HCT116 (cell line): ENCODE measurements around the gene LHX2. TPM values are rescaled to one million over a fixed set of nuclear protein-coding genes. Genes with fewer than 3 reads are reported as not detected.

Experiments
- ATAC-seq: fragments of 200-7000 bp; cut with Tn5 transposase; 2 replicates; pipeline ENCODE4 v1.9.1; 2020; ENCODE audit warnings: mild to moderate bottlenecking, moderate library complexity
- BruUV-seq: library from RNA; stranded (reverse); fragments of 400-500 nt; replicated peaks from 2 replicates; lab custom pipeline; 2021; lab: Mats Ljungman, UMichigan
- CTCF ChIA-PET: fragments of 300-600 bp; sonication (Branson Sonifier 250); formaldehyde crosslinking; loops from one replicate; lab custom pipeline; 2021; ENCODE audit warnings: antibody characterized with exemption; lab: Charles Lee
- POLR2A ChIA-PET: fragments of 300-600, 350-600 bp; sonication (Branson Sonifier 250); formaldehyde crosslinking; loops from one replicate; lab custom pipeline; 2021; ENCODE audit warnings: antibody characterized with exemption; lab: Charles Lee
- RAD21 ChIA-PET, 2 experiments: fragments of 300-600 bp; sonication (Branson Sonifier 250); formaldehyde crosslinking; loops; one replicate each; lab custom pipeline; 2023; ENCODE audit warnings: low total read pairs in 2 of 2; ENCODE audit not compliant: uncharacterized antibody in 2 of 2, unreplicated experiment in 2 of 2, low non-redundant PET in 1 of 2; lab: Charles Lee
- DNase-seq: peaks from one replicate; pipeline ENCODE4 v3.0.0-alpha.2; 2010; ENCODE audit warnings: low read depth, low spot score
- H2AFZ ChIP-seq: fragments of 200-600 bp; shearing (Covaris generic), sonication (generic); 2 replicates; pipeline ENCODE4 v1.6.1; 2017; ENCODE audit warnings: low read depth, mixed run types, mixed read lengths, antibody characterized with exemption, low read length; ENCODE audit not compliant: poor library complexity, severe bottlenecking
- H3K27ac ChIP-seq: 2 replicates; pipeline ENCODE4 v1.5.1; 2012; ENCODE audit warnings: low read depth, low read length
- H3K27me3 ChIP-seq: fragments of 200-600 bp; sonication (generic); 2 replicates; pipeline ENCODE4 v1.6.1; 2016; ENCODE audit warnings: mixed run types, low read length, mixed read lengths; ENCODE audit not compliant: insufficient read depth
- H3K36me3 ChIP-seq, 2 experiments: fragments of 200-500 bp in 1 of 2; fragments of 200-600 bp in 1 of 2; sonication (Bioruptor generic) in 1 of 2; sonication (generic) in 1 of 2; 2 replicates each; pipeline versions ENCODE4 v1.5.1 to v1.6.1; 2014 to 2016; ENCODE audit warnings: low read length in 2 of 2, inconsistent platforms in 1 of 2, mixed read lengths in 1 of 2, mixed run types in 1 of 2; ENCODE audit not compliant: insufficient read depth in 2 of 2, control insufficient read depth in 1 of 2
- H3K4me1 ChIP-seq, 2 experiments: fragments of 200-600 bp in 1 of 2; sonication (generic) in 1 of 2; 2 replicates each; pipeline versions ENCODE4 v1.5.1 to v1.6.1; 2012 to 2017; ENCODE audit warnings: low read length in 2 of 2, inconsistent platforms in 1 of 2, mild to moderate bottlenecking in 1 of 2, mixed read lengths in 1 of 2, mixed run types in 1 of 2, moderate library complexity in 1 of 2; ENCODE audit not compliant: insufficient read depth in 2 of 2, control insufficient read depth in 1 of 2
- H3K4me2 ChIP-seq: fragments of 200-600 bp; sonication (generic); 2 replicates; pipeline ENCODE4 v1.6.1; 2017; ENCODE audit warnings: mixed run types, low read length, mixed read lengths
- H3K4me3 ChIP-seq, 2 experiments: fragments of 200-600 bp in 1 of 2; sonication (generic) in 1 of 2; replicated peaks in 1 of 2; 2 replicates each; pipeline ENCODE4 v1.5.1; 2011 to 2016; ENCODE audit warnings: low read length in 2 of 2, control low read depth in 1 of 2, low read depth in 1 of 2, mild to moderate bottlenecking in 1 of 2, mixed read lengths in 1 of 2, mixed run types in 1 of 2
- H3K79me2 ChIP-seq: fragments of 200-600 bp; sonication (generic); 2 replicates; pipeline ENCODE4 v1.6.1; 2017; ENCODE audit warnings: mild to moderate bottlenecking, mixed run types, low read length, moderate library complexity, mixed read lengths; ENCODE audit not compliant: insufficient read depth
- H3K9ac ChIP-seq: fragments of 200-600 bp; sonication (generic); 2 replicates; pipeline ENCODE4 v1.6.1; 2016; ENCODE audit warnings: low read length, mixed read lengths
- H3K9me2 ChIP-seq: fragments of 200-600 bp; sonication (generic), shearing (Covaris generic); 2 replicates; pipeline ENCODE4 v1.6.1; 2017; ENCODE audit warnings: mixed run types, mild to moderate bottlenecking, moderate library complexity; ENCODE audit not compliant: insufficient read depth
- H3K9me3 ChIP-seq, 2 experiments: fragments of 200-500 bp in 1 of 2; fragments of 200-600 bp in 1 of 2; sonication (Bioruptor generic) in 1 of 2; sonication (generic) in 1 of 2; 2 replicates each; pipeline ENCODE4 v1.6.1; 2014 to 2017; ENCODE audit warnings: low read length in 2 of 2, mixed read lengths in 2 of 2, inconsistent platforms in 1 of 2, low read depth in 1 of 2, mild to moderate bottlenecking in 1 of 2, mixed run types in 1 of 2, moderate library complexity in 1 of 2; ENCODE audit not compliant: control insufficient read depth in 1 of 2, insufficient read depth in 1 of 2
- H4K20me1 ChIP-seq: fragments of 200-600 bp; sonication (generic), shearing (Covaris generic); 2 replicates; pipeline ENCODE4 v1.6.1; 2017; ENCODE audit warnings: mixed run types, mild to moderate bottlenecking, moderate library complexity; ENCODE audit not compliant: insufficient read depth
- CBX3 ChIP-seq: IDR thresholded peaks from 2 replicates; pipeline ENCODE4 v1.6.1; 2012; ENCODE audit warnings: low read depth
- ELF1 ChIP-seq: IDR thresholded peaks from 2 replicates; pipeline ENCODE4 v1.6.1; 2012; ENCODE audit warnings: low read depth, borderline replicate concordance
- EZH2 ChIP-seq: fragments of 200-600 bp; sonication (generic); IDR thresholded peaks from 2 replicates; pipeline ENCODE4 v1.6.1; 2017; ENCODE audit warnings: antibody characterized with exemption, mixed run types
- EZH2phosphoT487 ChIP-seq: fragments of 200-600 bp; IDR thresholded peaks from 2 replicates; pipeline ENCODE4 v1.6.1; 2018; ENCODE audit warnings: antibody characterized with exemption, borderline replicate concordance
- FOSL1 ChIP-seq: IDR thresholded peaks from 2 replicates; pipeline ENCODE4 v1.6.1; 2012; ENCODE audit warnings: low read depth
- JUND ChIP-seq: IDR thresholded peaks from 2 replicates; pipeline ENCODE4 v1.6.1; 2012
- POLR2AphosphoS5 ChIP-seq: IDR thresholded peaks from 2 replicates; pipeline ENCODE4 v1.6.1; 2011; ENCODE audit warnings: mild to moderate bottlenecking, low read depth, low read length, moderate library complexity
- RAD21 ChIP-seq: IDR thresholded peaks from 2 replicates; pipeline ENCODE4 v1.6.1; 2012; ENCODE audit warnings: low read depth, mild to moderate bottlenecking
- SIN3A ChIP-seq: IDR thresholded peaks from 2 replicates; pipeline ENCODE4 v1.6.1; 2012; ENCODE audit warnings: low read depth
- SP1 ChIP-seq: IDR thresholded peaks from 2 replicates; pipeline ENCODE4 v1.6.1; 2012; ENCODE audit warnings: low read depth
- SRF ChIP-seq: IDR thresholded peaks from 2 replicates; pipeline ENCODE4 v1.6.1; 2012; ENCODE audit warnings: low read depth
- TCF7L2 ChIP-seq: IDR thresholded peaks from 2 replicates; pipeline ENCODE4 v1.7.0; 2011; ENCODE audit warnings: borderline replicate concordance, inconsistent platforms; ENCODE audit not compliant: insufficient read depth, insufficient read length; ENCODE audit errors: extremely low read depth
- YY1 ChIP-seq: IDR thresholded peaks from 2 replicates; pipeline ENCODE4 v1.6.1; 2011; ENCODE audit warnings: low read length, low read depth, moderate library complexity, mild to moderate bottlenecking; ENCODE audit not compliant: insufficient replicate concordance; ENCODE audit errors: extremely low read depth
- intact Hi-C: fragments of 100-400 bp; cut with micrococcal nuclease; formaldehyde crosslinking; loops from 2 replicates; pipeline ENCODE4 v1.10.0; 2022
- total RNA-seq: library from RNA; stranded (reverse); gene quantifications from one replicate; pipeline ENCODE4 v1.2.1, GENCODE V29; 2021; ENCODE audit not compliant: unreplicated experiment
- TF ChIP-seq, protein P1 (sequence below): IDR thresholded peaks from 2 replicates; pipeline ENCODE4 v1.6.1; 2012; ENCODE audit warnings: low read depth
- TF ChIP-seq, protein P2 (sequence below): IDR thresholded peaks from 2 replicates; pipeline ENCODE4 v1.6.1; 2012

LHX2 gene
- total RNA-seq, 1 experiment from 2014 or later, result 10.2 TPM

DNA sequence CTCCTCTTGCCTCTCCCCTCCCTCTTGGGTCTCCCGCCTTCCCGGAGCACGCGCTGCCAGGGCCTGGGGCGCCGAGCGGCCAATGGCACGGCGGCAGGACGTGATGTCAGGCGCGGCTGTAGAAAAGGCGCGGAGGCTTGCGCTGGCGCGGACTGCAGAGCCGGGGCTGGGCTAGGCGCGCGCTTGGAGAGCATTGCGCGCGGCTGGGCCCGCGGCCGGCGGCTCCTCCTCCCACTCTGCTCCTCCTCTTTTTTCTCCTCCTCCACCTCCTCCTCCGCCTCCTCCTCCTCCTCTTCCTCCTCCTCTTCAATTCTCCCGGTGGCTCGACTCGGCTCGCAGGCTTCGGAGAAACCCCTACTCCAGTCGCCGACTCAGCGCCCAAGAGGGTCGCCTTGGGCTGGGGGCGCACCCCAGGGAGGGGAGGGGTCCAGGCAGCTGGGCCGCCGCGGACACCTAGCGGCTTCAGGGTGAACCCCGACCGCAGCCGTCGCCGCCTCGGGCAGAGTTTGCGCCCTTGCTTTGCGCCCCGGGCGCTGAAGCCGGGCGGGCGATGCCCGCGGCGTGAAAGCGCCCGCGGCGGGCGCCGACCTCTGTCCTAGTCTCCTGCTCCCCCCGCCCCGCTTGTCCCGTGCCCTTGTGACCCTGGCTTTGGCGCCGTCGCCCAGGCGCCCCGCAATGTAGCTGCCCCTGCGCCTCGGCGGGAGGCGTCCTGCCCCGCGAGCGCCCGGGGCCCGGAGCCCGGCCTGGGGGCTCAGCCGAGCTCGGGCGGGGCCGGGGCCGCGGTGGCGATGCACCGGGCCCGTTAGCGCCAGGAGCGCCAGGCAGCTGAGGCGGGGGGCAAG is at the start of gene LHX2 (continued):
- TF ChIP-seq, protein P1, sequence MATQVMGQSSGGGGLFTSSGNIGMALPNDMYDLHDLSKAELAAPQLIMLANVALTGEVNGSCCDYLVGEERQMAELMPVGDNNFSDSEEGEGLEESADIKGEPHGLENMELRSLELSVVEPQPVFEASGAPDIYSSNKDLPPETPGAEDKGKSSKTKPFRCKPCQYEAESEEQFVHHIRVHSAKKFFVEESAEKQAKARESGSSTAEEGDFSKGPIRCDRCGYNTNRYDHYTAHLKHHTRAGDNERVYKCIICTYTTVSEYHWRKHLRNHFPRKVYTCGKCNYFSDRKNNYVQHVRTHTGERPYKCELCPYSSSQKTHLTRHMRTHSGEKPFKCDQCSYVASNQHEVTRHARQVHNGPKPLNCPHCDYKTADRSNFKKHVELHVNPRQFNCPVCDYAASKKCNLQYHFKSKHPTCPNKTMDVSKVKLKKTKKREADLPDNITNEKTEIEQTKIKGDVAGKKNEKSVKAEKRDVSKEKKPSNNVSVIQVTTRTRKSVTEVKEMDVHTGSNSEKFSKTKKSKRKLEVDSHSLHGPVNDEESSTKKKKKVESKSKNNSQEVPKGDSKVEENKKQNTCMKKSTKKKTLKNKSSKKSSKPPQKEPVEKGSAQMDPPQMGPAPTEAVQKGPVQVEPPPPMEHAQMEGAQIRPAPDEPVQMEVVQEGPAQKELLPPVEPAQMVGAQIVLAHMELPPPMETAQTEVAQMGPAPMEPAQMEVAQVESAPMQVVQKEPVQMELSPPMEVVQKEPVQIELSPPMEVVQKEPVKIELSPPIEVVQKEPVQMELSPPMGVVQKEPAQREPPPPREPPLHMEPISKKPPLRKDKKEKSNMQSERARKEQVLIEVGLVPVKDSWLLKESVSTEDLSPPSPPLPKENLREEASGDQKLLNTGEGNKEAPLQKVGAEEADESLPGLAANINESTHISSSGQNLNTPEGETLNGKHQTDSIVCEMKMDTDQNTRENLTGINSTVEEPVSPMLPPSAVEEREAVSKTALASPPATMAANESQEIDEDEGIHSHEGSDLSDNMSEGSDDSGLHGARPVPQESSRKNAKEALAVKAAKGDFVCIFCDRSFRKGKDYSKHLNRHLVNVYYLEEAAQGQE, result no peak
- TF ChIP-seq SIN3A (no peak), FOSL1 (no peak)
- TF ChIP-seq, all 23 proteins: peak for 7

DNA sequence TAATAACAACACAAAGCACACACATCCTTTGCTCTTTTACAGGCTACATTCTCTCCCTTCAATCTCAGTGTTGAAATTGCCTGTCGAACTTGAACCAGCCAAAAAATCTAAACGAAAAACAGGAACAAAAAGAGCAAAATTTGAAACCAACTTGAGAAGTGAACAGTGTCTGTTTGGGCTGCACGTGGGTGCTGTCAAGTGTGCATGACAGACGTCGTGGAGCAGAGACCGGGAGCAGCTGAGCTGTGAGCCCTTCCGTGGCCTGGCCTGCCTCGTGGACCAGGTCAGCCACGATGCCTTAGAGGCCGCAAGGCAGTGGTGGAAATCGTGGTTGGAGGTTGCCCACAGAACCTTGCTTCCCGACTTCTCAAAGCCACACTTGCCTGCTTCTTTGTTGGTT is 46.8 kb upstream of the LHX2 start:
- intact Hi-C loops, result no loop called here
- Histone ChIP-seq H3K27me3 (0 out of 2 replicates have a peak, but pooled peaks cover 2% of the 10 kb centered on the region), H4K20me1 (no peaks in the 10 kb centered on the region), H3K4me1 (no peaks in the 10 kb centered on the region), H2AFZ (no peak overlapping the region), H3K9me3 (no peaks in the 10 kb centered on the region), H3K27ac (no peak overlapping the region), H3K36me3 (no peaks in the 10 kb centered on the region), H3K4me2 (no peak overlapping the region), H3K9ac (no peak overlapping the region), H3K79me2 (no peaks in the 10 kb centered on the region), H3K4me3 (no peak overlapping the region), H3K9me2 (no peaks in the 10 kb centered on the region)
- DNase-seq, result no peak
- ATAC-seq, result no peak
- BruUV-seq, result no TSS peak
- CTCF ChIA-PET, result no interaction called here
- POLR2A ChIA-PET, result no interaction called here
- RAD21 ChIA-PET, result no interaction called here
- TF ChIP-seq TCF7L2, result no peak
- no peak for TF ChIP-seq POLR2AphosphoS5
- TF ChIP-seq CBX3, result no peak
- TF ChIP-seq SRF, result no peak
- TF ChIP-seq RAD21, result no peak
- no peak for TF ChIP-seq EZH2
- TF ChIP-seq YY1, result no peak
- TF ChIP-seq FOSL1, result no peak
- no peak for TF ChIP-seq ELF1
- no peak for TF ChIP-seq JUND
- no peak for TF ChIP-seq SP1
- TF ChIP-seq, protein P1, result no peak
- TF ChIP-seq, protein P2, sequence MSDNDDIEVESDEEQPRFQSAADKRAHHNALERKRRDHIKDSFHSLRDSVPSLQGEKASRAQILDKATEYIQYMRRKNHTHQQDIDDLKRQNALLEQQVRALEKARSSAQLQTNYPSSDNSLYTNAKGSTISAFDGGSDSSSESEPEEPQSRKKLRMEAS, result no peak
- TF ChIP-seq EZH2phosphoT487, result no peak
